Lower leg skin (tissue), 4 donors: ENCODE data around the gene NABP2. TPM values are rescaled to one million over a fixed set of nuclear protein-coding genes. Genes with fewer than 3 reads are reported as not detected.
"Not testable (repeated sequence)": the region's sequence is repeated elsewhere in the genome, so short reads cannot be mapped to it uniquely, and the experiment has no call there.

Experiments
- DNase-seq, 2 donors: peaks; one replicate each; pipeline ENCODE4 v3.0.0-alpha.2; 2019; ENCODE audit warnings: low spot score in 2 of 2
- H3K4me3 ChIP-seq: fragments of 200-600 bp; sonication (generic); 2 replicates; pipeline ENCODE4 v1.5.1; 2017; ENCODE audit warnings: mild to moderate bottlenecking, low read depth; ENCODE audit not compliant: poor library complexity, severe bottlenecking
- CTCF ChIP-seq, 3 donors: fragments of 450-650 bp; IDR thresholded peaks; one replicate each; pipeline ENCODE4 v1.5.1; 2016; ENCODE audit warnings: antibody characterized with exemption in 3 of 3, mild to moderate bottlenecking in 3 of 3, moderate library complexity in 2 of 3
- POLR2A ChIP-seq, 2 donors: fragments of 450-650 bp; IDR thresholded peaks; one replicate each; pipeline ENCODE4 v1.6.1; 2016 to 2017; ENCODE audit warnings: antibody characterized with exemption in 2 of 2, mild to moderate bottlenecking in 1 of 2, moderate library complexity in 1 of 2
- WGBS, 2 donors: methylation state at CpG; one replicate each; pipeline ENCODE4 v1.1.5; 2018; 5-methylcytosine and 5-hydroxymethylcytosine counted together
- intact Hi-C: fragments of 100-400 bp; cut with DNase I; formaldehyde crosslinking; loops from one replicate; pipeline ENCODE4 v1.15.0; 2023; ENCODE audit warnings: low total_unique reads
- total RNA-seq, 4 donors: library from RNA; depleted of rRNA; stranded (reverse); fragments of >200 nt; gene quantifications; one replicate each; pipeline ENCODE4 v1.1.0, GENCODE V29; 2016

NABP2 gene
- total RNA-seq, 4 donors from 2014 or later, result 9.9 to 23.1 (median 17.9) TPM

- H3K4me3 ChIP-seq, result peak overlapping the region; percentile 63
- DNase-seq, result no peak
- WGBS, 2 donors, result 6% methylated on average over 9 of the region's 9 CpGs
- intact Hi-C loops, result no loop called here
- no peak for TF ChIP-seq CTCF (IDR thresholded peaks at IDR 0.05)
- no peak for TF ChIP-seq POLR2A (IDR thresholded peaks at IDR 0.05)
Observed at GRCh38 chr12:56258820-56259183, 34.7 kb downstream of the NABP2 start.

- TF ChIP-seq CTCF (IDR thresholded peaks at IDR 0.05) (no peak), POLR2A (IDR thresholded peaks at IDR 0.05) (no peak)
- intact Hi-C loops, result no loop called here
- 96% methylated on average over 8 of the region's 8 CpGs for WGBS, 2 donors
- DNase-seq, result no peak
- H3K4me3 ChIP-seq, result no peak overlapping the region
Observed at GRCh38 chr12:56260380-56260779, 36.2 kb downstream of the NABP2 start.

- WGBS, 2 donors, result 91 to 92% methylated on average over 3 of the region's 3 CpGs
- no peak for DNase-seq
- intact Hi-C loops, result no loop called here
Observed at GRCh38 chr12:56260921-56261320, 36.8 kb downstream of the NABP2 start.

GRCh38 chr12:56261503-56262232, 37.5 kb downstream of the NABP2 start:
- intact Hi-C loops, result no loop called here
- WGBS, 2 donors, result 71 to 77% methylated on average over 5 of the region's 5 CpGs

More at GRCh38 chr12:56260921-56261320, 36.8 kb downstream of the NABP2 start:
- no peak for TF ChIP-seq CTCF (IDR thresholded peaks at IDR 0.05)
- TF ChIP-seq POLR2A (IDR thresholded peaks at IDR 0.05), result no peak
- H3K4me3 ChIP-seq, result no peak overlapping the region

GRCh38 chr12:56262955-56263354, 38.8 kb downstream of the NABP2 start:
- 94 to 95% methylated on average over 7 of the region's 7 CpGs for WGBS, 2 donors
- H3K4me3 ChIP-seq, DNase-seq, intact Hi-C loops: not testable (repeated sequence)

More at GRCh38 chr12:56261503-56262232, 37.5 kb downstream of the NABP2 start:
- H3K4me3 ChIP-seq, result no peak overlapping the region
- no peak for DNase-seq
- TF ChIP-seq CTCF (IDR thresholded peaks at IDR 0.05) (no peak), POLR2A (IDR thresholded peaks at IDR 0.05) (no peak)

- peak overlapping the region; percentile 62 for H3K4me3 ChIP-seq
- intact Hi-C loops, DNase-seq: not testable (repeated sequence)
- 51 to 55% methylated on average over 16 of the region's 16 CpGs for WGBS, 2 donors
Observed at GRCh38 chr12:56266068-56266692, 42.0 kb downstream of the NABP2 start.
